DND-41 (cell line): ENCODE data around the gene ARNT2.

Source experiments
- EZH2 ChIP-seq: IDR thresholded peaks from 3 replicates; pipeline ENCODE4 v1.6.1; 2012; ENCODE audit warnings: borderline replicate concordance, low read depth, mild to moderate bottlenecking, moderate library complexity, low read length, inconsistent platforms; ENCODE audit not compliant: severe bottlenecking
- TF ChIP-seq, protein P1 (sequence below): IDR thresholded peaks from 2 replicates; pipeline ENCODE4 v1.5.1; 2012; ENCODE audit warnings: borderline replicate concordance, low read length, moderate library complexity, mild to moderate bottlenecking; ENCODE audit not compliant: poor library complexity, severe bottlenecking; ENCODE audit errors: extremely low read depth

DNA sequence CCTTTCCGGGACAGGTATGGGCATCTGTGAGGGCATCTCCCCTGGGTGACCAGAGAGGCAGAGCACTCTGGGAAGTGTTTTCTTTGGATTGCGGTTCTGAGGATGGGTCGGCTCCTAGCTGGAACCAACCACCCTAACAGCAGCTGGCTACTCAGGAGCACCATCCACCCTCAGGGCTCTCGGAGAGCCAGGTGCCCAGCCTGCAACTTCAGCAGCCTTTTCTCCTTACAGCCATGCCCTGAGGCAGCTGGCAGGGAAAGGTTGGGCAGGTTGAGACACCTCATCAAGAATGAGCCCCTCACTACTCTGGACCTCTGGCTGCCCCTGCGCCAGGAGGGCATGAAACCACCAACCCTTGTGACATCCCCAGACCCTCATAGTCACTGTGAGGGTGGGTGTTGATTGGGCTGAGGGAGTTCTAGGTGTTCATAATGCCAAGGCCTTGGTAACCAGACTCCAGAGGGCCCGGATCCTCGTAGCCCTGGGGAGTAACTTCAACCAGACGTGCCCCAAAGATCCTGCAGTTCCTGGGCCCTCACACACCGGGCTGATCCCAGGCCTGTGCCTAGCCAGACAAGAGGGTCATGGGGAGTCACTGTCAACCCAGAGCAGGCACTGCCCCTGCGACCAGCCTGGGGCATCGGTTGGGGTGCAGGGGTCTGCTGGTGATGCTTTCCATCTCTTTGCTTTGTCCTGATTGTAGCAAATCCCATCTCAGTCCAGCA, 176.5 kb downstream of the ARNT2 start:
- TF ChIP-seq, protein P1, sequence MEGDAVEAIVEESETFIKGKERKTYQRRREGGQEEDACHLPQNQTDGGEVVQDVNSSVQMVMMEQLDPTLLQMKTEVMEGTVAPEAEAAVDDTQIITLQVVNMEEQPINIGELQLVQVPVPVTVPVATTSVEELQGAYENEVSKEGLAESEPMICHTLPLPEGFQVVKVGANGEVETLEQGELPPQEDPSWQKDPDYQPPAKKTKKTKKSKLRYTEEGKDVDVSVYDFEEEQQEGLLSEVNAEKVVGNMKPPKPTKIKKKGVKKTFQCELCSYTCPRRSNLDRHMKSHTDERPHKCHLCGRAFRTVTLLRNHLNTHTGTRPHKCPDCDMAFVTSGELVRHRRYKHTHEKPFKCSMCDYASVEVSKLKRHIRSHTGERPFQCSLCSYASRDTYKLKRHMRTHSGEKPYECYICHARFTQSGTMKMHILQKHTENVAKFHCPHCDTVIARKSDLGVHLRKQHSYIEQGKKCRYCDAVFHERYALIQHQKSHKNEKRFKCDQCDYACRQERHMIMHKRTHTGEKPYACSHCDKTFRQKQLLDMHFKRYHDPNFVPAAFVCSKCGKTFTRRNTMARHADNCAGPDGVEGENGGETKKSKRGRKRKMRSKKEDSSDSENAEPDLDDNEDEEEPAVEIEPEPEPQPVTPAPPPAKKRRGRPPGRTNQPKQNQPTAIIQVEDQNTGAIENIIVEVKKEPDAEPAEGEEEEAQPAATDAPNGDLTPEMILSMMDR = no peak
- no peak for TF ChIP-seq EZH2
